ENCODE results near the gene PPP1R9A.

PPP1R9A gene

DNA sequence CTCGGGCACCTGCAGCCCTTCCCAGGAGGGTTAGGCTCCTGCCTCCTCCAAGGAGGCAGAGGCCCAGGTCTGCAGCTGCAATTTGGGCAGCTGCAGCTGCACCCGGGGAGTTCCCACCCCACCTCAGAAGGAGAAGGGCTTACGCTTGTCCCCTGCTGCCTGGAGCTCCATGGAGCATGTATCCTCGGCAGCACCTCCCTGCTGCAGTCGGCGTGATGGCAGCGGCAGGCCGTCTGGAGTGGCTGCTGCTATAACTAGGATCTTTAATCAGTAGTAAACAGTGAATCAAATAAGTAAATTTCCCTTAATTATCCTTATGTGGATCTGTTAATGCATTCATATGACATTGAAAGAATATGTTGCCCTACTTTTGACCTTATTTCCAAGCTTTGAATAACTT lies 250.0 kb downstream of the PPP1R9A start:
- no peak for TF ChIP-seq POLR2A (IDR thresholded peaks at IDR 0.05; ENCODE audit: low read depth, low read length)
- FAIRE-seq (no peak), DNase-seq (ENCODE audit: insufficient read length, low spot score) (no peak)

DNA sequence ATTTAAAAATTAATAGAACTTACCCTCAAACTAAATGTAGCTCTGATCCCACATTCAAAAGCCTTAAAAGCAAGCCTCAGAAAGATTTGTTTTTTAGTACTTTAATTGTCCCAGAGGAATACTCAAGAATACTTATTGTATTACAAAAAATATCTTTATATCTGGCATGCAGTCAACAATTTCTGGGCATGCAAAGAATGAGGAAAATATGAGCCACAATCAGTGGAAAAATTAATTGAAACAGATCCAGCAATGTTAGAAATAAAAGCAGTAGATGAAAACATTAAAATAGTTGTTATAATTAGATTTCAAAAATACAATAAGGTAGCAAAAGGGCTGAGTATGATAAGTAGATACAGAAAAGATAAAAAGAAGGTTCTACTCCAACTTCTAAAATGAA lies 262.3 kb downstream of the PPP1R9A start:
- no peak for FAIRE-seq
- no peak for DNase-seq (ENCODE audit: insufficient read length, low spot score)
- no peak for TF ChIP-seq POLR2A (IDR thresholded peaks at IDR 0.05; ENCODE audit: low read depth, low read length)

GRCh38 chr7:95172420-95172819 lies 265.0 kb downstream of the PPP1R9A start:
- DNase-seq (ENCODE audit: insufficient read length, low spot score) = no peak
- FAIRE-seq = no peak
- TF ChIP-seq POLR2A (IDR thresholded peaks at IDR 0.05; ENCODE audit: low read depth, low read length) = no peak

GRCh38 chr7:95190515-95190914 lies 283.1 kb downstream of the PPP1R9A start:
- no peak for DNase-seq (ENCODE audit: insufficient read length, low spot score)
- TF ChIP-seq POLR2A (IDR thresholded peaks at IDR 0.05; ENCODE audit: low read depth, low read length) = no peak
- no peak for FAIRE-seq

GRCh38 chr7:95191795-95192194 lies 284.4 kb downstream of the PPP1R9A start:
- FAIRE-seq = no peak
- no peak for TF ChIP-seq POLR2A (IDR thresholded peaks at IDR 0.05; ENCODE audit: low read depth, low read length)
- DNase-seq (ENCODE audit: insufficient read length, low spot score) = no peak

- DNase-seq (ENCODE audit: insufficient read length, low spot score) (no peak), FAIRE-seq (no peak)
- no peak for TF ChIP-seq POLR2A (IDR thresholded peaks at IDR 0.05; ENCODE audit: low read depth, low read length)
Observed at GRCh38 chr7:95198863-95199262, 291.5 kb downstream of the PPP1R9A start.

- FAIRE-seq (peak; percentile 88), DNase-seq (ENCODE audit: insufficient read length, low spot score) (peak; percentile 11)
- no peak for TF ChIP-seq POLR2A (IDR thresholded peaks at IDR 0.05; ENCODE audit: low read depth, low read length)
Observed at GRCh38 chr7:95199779-95200558, 292.6 kb downstream of the PPP1R9A start.

DNA sequence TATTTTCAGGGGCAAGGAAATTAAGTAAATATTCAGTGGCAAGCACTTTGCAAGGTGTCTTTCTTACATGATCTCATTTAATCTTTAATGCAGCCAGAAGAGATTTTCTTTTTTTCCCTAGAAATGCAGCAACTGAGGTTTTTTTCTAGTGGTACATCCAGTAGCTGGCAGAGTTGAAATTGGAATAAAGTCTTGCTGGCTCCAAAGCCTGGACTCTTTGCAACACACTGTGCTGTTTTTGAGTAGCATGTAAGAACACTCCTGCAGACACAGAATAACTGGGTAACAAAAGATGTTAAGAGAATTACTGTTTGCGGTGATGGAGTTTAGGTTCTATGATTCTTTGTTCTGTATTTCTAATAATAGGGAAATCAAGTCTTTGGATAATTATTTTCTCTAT lies 293.3 kb downstream of the PPP1R9A start:
- DNase-seq (ENCODE audit: insufficient read length, low spot score) (no peak), FAIRE-seq (no peak)
- TF ChIP-seq POLR2A (IDR thresholded peaks at IDR 0.05; ENCODE audit: low read depth, low read length) = no peak

DNA sequence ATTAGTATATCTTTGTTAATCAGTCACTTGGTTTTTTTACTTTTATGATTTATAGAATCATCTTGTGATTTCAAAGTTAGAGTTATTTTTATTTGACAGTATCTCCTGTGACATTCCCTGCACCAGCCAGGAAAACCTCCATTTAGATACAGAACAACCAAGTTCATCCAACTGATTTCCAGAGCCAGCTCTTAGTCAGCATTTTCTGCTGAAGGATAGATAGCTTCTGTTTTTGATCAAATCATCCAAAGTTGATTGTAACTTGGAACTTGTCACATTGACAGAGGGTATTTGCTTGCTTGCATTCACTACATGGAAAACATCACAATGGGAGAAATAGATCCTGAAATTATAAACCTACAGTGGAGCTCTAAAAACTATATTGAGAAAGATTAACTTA lies 294.3 kb downstream of the PPP1R9A start:
- no peak for DNase-seq (ENCODE audit: insufficient read length, low spot score)
- no peak for TF ChIP-seq POLR2A (IDR thresholded peaks at IDR 0.05; ENCODE audit: low read depth, low read length)
- FAIRE-seq = no peak

DNA sequence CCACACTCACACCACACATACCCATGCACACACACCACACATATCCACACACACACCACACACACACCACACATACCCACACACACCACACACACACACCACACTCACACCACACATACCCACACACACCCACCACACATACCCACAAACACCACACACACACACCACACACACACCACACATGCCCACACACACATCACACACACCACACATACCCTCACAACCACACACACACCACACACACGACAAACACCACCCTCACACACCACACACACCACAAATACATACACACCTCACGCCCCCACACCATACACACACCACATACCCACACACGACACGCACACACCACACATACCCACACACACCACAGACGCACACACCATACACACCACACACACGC lies 297.2 kb downstream of the PPP1R9A start:
- DNase-seq (ENCODE audit: insufficient read length, low spot score) = no peak
- peak; percentile 33 for FAIRE-seq
- no peak for TF ChIP-seq POLR2A (IDR thresholded peaks at IDR 0.05; ENCODE audit: low read depth, low read length)

GRCh38 chr7:95205665-95206225 lies 298.4 kb downstream of the PPP1R9A start:
- DNase-seq (ENCODE audit: insufficient read length, low spot score) (peak; percentile 7), FAIRE-seq (peak; percentile 94)
- no peak for TF ChIP-seq POLR2A (IDR thresholded peaks at IDR 0.05; ENCODE audit: low read depth, low read length)

GRCh38 chr7:95209276-95209675 lies 301.9 kb downstream of the PPP1R9A start:
- no peak for FAIRE-seq

GRCh38 chr7:95209788-95210187 lies 302.4 kb downstream of the PPP1R9A start:
- FAIRE-seq (no peak), DNase-seq (ENCODE audit: insufficient read length, low spot score) (no peak)
- TF ChIP-seq POLR2A (IDR thresholded peaks at IDR 0.05; ENCODE audit: low read depth, low read length) = no peak

More at GRCh38 chr7:95209276-95209675, 301.9 kb downstream of the PPP1R9A start:
- no peak for TF ChIP-seq POLR2A (IDR thresholded peaks at IDR 0.05; ENCODE audit: low read depth, low read length)
- DNase-seq (ENCODE audit: insufficient read length, low spot score) = no peak

DNA sequence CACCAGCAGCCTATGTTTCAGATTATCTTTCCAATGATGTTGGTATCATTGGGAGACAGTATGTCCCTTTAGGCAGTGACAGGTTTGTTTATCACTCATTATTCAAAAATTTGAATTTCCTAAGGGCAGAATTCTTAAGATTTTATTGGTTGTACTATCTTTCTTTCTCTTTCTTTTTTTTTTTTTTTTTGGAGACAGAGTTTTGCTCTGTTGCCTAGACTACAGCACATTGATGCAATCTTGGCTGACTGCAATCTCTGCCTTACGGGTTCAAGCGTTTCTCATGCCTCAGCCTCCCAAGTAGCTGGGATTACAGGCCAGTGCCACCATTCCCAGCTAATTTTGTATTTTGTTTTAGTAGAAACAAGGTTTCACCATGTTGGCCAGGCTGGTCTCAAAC lies 305.8 kb downstream of the PPP1R9A start:
- FAIRE-seq (no peak), DNase-seq (ENCODE audit: insufficient read length, low spot score) (no peak)
- TF ChIP-seq POLR2A (IDR thresholded peaks at IDR 0.05; ENCODE audit: low read depth, low read length) = no peak

DNA sequence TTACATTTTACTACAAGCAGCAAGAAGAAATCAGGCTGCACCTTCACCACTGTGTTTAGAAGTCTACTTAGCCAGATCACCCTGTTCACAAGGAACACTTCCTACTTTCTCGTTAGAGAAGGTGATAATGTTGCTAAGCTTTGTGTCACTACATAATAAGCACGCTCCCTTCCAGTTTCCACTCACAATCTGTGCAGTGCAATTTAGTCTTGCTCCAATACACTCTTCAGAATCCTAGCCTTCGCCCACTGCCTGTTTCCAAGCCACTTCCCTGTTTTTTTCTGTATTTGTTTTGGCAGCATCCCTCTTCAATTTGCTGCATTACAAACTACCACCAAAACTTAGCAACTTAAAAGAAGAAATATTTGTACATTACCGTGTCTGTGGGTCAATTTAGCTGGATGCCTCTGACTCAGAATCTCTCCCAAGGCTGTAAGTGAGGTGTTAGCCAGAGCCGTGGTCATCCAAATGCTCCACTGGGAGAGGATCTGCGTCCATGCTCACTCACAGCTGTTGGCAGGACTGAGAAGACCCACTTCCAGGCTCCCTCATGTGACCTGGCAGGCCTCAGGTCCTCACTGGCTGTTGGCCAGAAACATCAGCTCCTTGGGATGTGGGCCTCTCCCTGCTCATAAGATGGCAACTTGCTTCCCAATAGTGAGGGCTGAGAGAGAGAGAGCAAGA lies 306.6 kb downstream of the PPP1R9A start:
- no peak for TF ChIP-seq POLR2A (IDR thresholded peaks at IDR 0.05; ENCODE audit: low read depth, low read length)
- no peak for FAIRE-seq
- DNase-seq (ENCODE audit: insufficient read length, low spot score) = no peak
